ENCODE data around the gene IFRD2. TPM values are rescaled to one million over a fixed set of nuclear protein-coding genes. Genes with fewer than 3 reads are reported as not detected.

The IFRD2 gene
- total and polyA plus RNA-seq, 7 donors: 24.5 to 73.1 (median 51.8) TPM

- WGBS, 2 donors: 87 to 96% methylated on average over 2 of the region's 2 CpGs
- H3K4me1 ChIP-seq: peaks cover 0 to 57% (median 45%) of the 10 kb centered on the region in 4 donors
- TF ChIP-seq CTCF (IDR thresholded peaks at IDR 0.05) (no peak), POLR2A (IDR thresholded peaks at IDR 0.05) (no peak), POLR2AphosphoS5 (IDR thresholded peaks at IDR 0.05) (no peak), EP300 (IDR thresholded peaks at IDR 0.05) (no peak)
Measured at GRCh38 chr3:50325113-50325480, 32.9 kb upstream of the IFRD2 start.

GRCh38 chr3:50324351-50325112 lies 32.3 kb upstream of the IFRD2 start:
- TF ChIP-seq POLR2AphosphoS5 (IDR thresholded peaks at IDR 0.05): no peak
- no peak for TF ChIP-seq POLR2A (IDR thresholded peaks at IDR 0.05)
- no peak for TF ChIP-seq EP300 (IDR thresholded peaks at IDR 0.05)
- peak; percentile 46 to 89 (median 84) for TF ChIP-seq CTCF (IDR thresholded peaks at IDR 0.05)
- H3K27ac ChIP-seq: peak overlapping the region; percentile 88 to 92 (median 92)
- H3K4me3 ChIP-seq: no peak overlapping the region
- H3K9me3 ChIP-seq: no peaks in the 10 kb centered on the region
- DNase-seq: no peak
- peaks cover 0 to 25% (median 6%) of the 10 kb centered on the region in 4 donors for H3K36me3 ChIP-seq
- no peaks in the 10 kb centered on the region for H3K27me3 ChIP-seq
- WGBS, 2 donors: 51 to 61% methylated on average over 4 of the region's 4 CpGs
- peaks cover 0 to 63% (median 50%) of the 10 kb centered on the region in 4 donors for H3K4me1 ChIP-seq
- intact Hi-C loops (cut with DNase I): loop anchor here (5.0 to 10.0 kb wide), 3 partner anchors 62 to 1060 kb away; partner anchors contain the start of genes GNAT1 and MANF

More at GRCh38 chr3:50325113-50325480, 32.9 kb upstream of the IFRD2 start:
- Histone ChIP-seq H3K27me3 (no peaks in the 10 kb centered on the region), H3K9me3 (no peaks in the 10 kb centered on the region), H3K36me3 (peaks cover 4 to 27% (median 9%) of the 10 kb centered on the region in 4 donors), H3K27ac (peak overlapping the region; percentile 88 to 92 (median 92)), H3K4me3 (no peak overlapping the region)
- intact Hi-C loops (cut with DNase I): loop anchor here (5.0 to 10.0 kb wide), 2 partner anchors 63 to 1060 kb away; partner anchors contain the start of gene MANF
- DNase-seq: no peak

GRCh38 chr3:50323614-50324199 lies 31.5 kb upstream of the IFRD2 start:
- H3K9me3 ChIP-seq: no peaks in the 10 kb centered on the region
- no peak for TF ChIP-seq CTCF (IDR thresholded peaks at IDR 0.05)
- no peak for TF ChIP-seq POLR2A (IDR thresholded peaks at IDR 0.05)
- no peak for TF ChIP-seq EP300 (IDR thresholded peaks at IDR 0.05)
- peak; percentile 20 to 50 (median 48) for TF ChIP-seq POLR2AphosphoS5 (IDR thresholded peaks at IDR 0.05)
- intact Hi-C loops (cut with DNase I): loop anchor here (5.0 to 10.0 kb wide), 2 partner anchors 131 to 1061 kb away; partner anchors contain the start of genes GNAT1 and MANF
- peaks cover 0 to 31% (median 4%) of the 10 kb centered on the region in 4 donors for H3K36me3 ChIP-seq
- no peaks in the 10 kb centered on the region for H3K27me3 ChIP-seq
- peak overlapping the region; percentile 88 to 92 (median 92) for H3K27ac ChIP-seq
- no peak for DNase-seq
- H3K4me3 ChIP-seq: no peak overlapping the region
- 63 to 73% methylated on average over 5 of the region's 5 CpGs for WGBS, 2 donors
- H3K4me1 ChIP-seq: peaks cover 0 to 68% (median 56%) of the 10 kb centered on the region in 4 donors

GRCh38 chr3:50323092-50323600 lies 30.9 kb upstream of the IFRD2 start:
- intact Hi-C loops (cut with DNase I): loop anchor here (5.0 to 10.0 kb wide), 2 partner anchors 131 to 1062 kb away; partner anchors contain the start of genes GNAT1 and MANF
- Histone ChIP-seq H3K27me3 (no peaks in the 10 kb centered on the region), H3K4me3 (no peak overlapping the region), H3K9me3 (no peaks in the 10 kb centered on the region), H3K36me3 (peaks cover 0 to 37% (median 5%) of the 10 kb centered on the region in 4 donors), H3K27ac (peak overlapping the region; percentile 88 to 92 (median 92)), H3K4me1 (peaks cover 0 to 69% (median 58%) of the 10 kb centered on the region in 4 donors)
- WGBS, 2 donors: 54 to 61% methylated on average over 4 of the region's 4 CpGs
- DNase-seq: no peak
- TF ChIP-seq POLR2A (IDR thresholded peaks at IDR 0.05) (no peak), EP300 (IDR thresholded peaks at IDR 0.05) (no peak), CTCF (IDR thresholded peaks at IDR 0.05) (no peak), POLR2AphosphoS5 (IDR thresholded peaks at IDR 0.05) (no peak)

All from sigmoid colon (tissue), 7 donors.